Effector CD4-positive, alpha-beta T cell (primary cell): ENCODE data around the gene YJEFN3.

ENCODE experiments used
- DNase-seq: peaks from one replicate; pipeline ENCODE4 v3.0.0-alpha.2; 2020

Gene YJEFN3

GRCh38 chr19:19558055-19558454, 29.3 kb downstream of the YJEFN3 start:
- no peak for DNase-seq

GRCh38 chr19:19558636-19559035, 29.9 kb downstream of the YJEFN3 start:
- DNase-seq = no peak

GRCh38 chr19:19559931-19560330, 31.2 kb downstream of the YJEFN3 start:
- no peak for DNase-seq

GRCh38 chr19:19561946-19562664, 33.4 kb downstream of the YJEFN3 start:
- DNase-seq = no peak

- peak; percentile 25 for DNase-seq
Observed at GRCh38 chr19:19562665-19563347, 34.1 kb downstream of the YJEFN3 start.

GRCh38 chr19:19563348-19563848, 34.7 kb downstream of the YJEFN3 start:
- DNase-seq = no peak

- DNase-seq = no peak
Observed at GRCh38 chr19:19566306-19566705, 37.6 kb downstream of the YJEFN3 start.

- DNase-seq = no peak
Observed at GRCh38 chr19:19567391-19567790, 38.7 kb downstream of the YJEFN3 start.

GRCh38 chr19:19568802-19569756, 40.4 kb downstream of the YJEFN3 start:
- DNase-seq = no peak

- DNase-seq = no peak
Observed at GRCh38 chr19:19570571-19570970, 41.9 kb downstream of the YJEFN3 start.

GRCh38 chr19:19571071-19571786, 42.5 kb downstream of the YJEFN3 start:
- no peak for DNase-seq

- DNase-seq = no peak
Observed at GRCh38 chr19:19575411-19575810, 46.7 kb downstream of the YJEFN3 start.

GRCh38 chr19:19578252-19578651, 49.5 kb downstream of the YJEFN3 start:
- DNase-seq = no peak

- no peak for DNase-seq
Observed at GRCh38 chr19:19579533-19580361, 51.0 kb downstream of the YJEFN3 start.

GRCh38 chr19:19580418-19580817, 51.7 kb downstream of the YJEFN3 start:
- DNase-seq = no peak

- DNase-seq = no peak
Observed at GRCh38 chr19:19581391-19581790, 52.7 kb downstream of the YJEFN3 start.

- no peak for DNase-seq
Observed at GRCh38 chr19:19582471-19582870, 53.8 kb downstream of the YJEFN3 start.

- DNase-seq = no peak
Observed at GRCh38 chr19:19584356-19584755, 55.6 kb downstream of the YJEFN3 start.
